AG10803 (cell line): ENCODE data around the gene VAC14.
A peak's percentile ranks its signal among the peaks of the same experiment; 100 is the strongest.

ENCODE experiments used
- DNase-seq: peaks from one replicate; pipeline ENCODE4 v3.0.0; 2010; ENCODE audit warnings: low read depth
- H3K4me3 ChIP-seq: 2 replicates; pipeline ENCODE4 v1.5.1; 2011; ENCODE audit warnings: mild to moderate bottlenecking, low read length, control low read depth
- TF ChIP-seq, protein P1 (sequence below): conservative IDR thresholded peaks from 2 replicates; pipeline ENCODE4 v1.5.1; 2011; ENCODE audit warnings: mild to moderate bottlenecking, low read length, control low read depth, inconsistent platforms

The VAC14 gene

DNA sequence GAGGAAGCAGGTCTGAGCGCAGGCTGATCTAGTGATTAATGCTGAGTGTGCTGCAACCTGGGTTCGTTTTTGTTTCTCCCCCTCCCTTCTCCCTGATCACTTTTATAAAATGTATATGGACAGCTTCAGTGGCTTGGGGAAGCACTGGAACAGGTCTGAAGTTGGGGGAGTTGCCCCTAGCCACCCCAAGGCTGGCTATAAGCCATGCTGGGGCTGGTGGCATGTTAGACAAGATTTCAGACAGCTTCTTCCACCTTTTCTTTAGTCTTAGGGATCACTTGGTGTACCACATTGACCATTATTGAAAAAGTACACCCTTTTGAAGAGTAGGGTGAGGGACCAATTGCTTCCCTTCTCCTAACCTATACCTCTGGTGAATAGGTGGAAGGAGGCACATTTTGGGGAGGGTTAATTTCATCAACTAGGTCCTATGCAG, 3.8 kb upstream of the VAC14 start:
- no peak for DNase-seq
- peak overlapping the region; percentile 32; the same call in 1 of the 2 replicates for H3K4me3 ChIP-seq
- TF ChIP-seq, protein P1, sequence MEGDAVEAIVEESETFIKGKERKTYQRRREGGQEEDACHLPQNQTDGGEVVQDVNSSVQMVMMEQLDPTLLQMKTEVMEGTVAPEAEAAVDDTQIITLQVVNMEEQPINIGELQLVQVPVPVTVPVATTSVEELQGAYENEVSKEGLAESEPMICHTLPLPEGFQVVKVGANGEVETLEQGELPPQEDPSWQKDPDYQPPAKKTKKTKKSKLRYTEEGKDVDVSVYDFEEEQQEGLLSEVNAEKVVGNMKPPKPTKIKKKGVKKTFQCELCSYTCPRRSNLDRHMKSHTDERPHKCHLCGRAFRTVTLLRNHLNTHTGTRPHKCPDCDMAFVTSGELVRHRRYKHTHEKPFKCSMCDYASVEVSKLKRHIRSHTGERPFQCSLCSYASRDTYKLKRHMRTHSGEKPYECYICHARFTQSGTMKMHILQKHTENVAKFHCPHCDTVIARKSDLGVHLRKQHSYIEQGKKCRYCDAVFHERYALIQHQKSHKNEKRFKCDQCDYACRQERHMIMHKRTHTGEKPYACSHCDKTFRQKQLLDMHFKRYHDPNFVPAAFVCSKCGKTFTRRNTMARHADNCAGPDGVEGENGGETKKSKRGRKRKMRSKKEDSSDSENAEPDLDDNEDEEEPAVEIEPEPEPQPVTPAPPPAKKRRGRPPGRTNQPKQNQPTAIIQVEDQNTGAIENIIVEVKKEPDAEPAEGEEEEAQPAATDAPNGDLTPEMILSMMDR = no peak

DNA sequence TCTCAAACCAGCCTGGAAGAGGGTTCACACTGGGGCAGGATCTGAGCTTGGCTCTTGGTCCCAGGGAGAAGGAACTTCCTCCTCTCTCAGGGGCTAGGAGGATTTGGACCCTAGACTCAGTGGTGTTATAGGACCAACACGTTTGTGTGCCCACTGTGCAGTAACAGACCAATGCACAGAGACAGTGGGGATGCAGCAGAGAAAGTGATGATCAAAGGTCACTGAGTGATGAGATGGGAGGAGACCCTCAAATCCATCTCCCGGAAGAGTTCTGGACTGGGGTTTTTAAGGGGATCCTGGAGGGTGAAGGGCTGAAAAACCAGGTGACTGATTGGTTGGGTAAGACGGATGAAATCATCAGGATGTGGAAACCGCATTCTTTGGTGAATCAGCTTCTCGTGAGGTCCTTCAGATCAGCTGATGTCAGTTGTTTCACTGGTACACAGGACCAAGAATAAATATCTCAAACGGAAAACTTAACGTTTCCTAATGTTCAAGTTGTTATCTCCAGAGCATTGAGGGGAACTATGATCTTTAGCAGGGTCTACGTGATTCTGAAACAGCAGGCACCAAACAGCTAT, 3.3 kb upstream of the VAC14 start:
- H3K4me3 ChIP-seq = peak overlapping the region; percentile 32; the same call in 1 of the 2 replicates
- TF ChIP-seq, protein P1 = no peak
- peak; percentile 90 for DNase-seq

DNA sequence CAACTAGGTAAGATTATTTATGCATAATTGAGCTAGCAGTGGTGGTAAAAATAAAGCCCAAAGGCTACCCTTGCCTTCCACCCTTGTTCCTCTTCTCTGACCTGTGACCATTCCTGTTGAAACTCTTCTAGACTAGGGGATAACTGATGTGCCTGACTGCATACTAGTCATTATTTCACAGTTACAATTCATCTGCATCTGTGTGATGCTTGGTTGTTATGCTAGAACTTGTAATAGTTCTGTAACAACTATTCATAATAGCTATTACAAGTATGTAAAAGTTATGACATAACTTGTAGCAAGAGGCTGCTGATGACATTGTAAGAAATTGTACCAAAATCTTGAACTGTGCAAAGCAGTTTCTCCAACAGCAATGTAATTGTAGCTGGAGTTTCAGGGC, 2.4 kb upstream of the VAC14 start:
- no peak overlapping the region for H3K4me3 ChIP-seq

GRCh38 chr16:70801611-70802010, 653 bp upstream of the VAC14 start:
- no peak for DNase-seq
- no peak overlapping the region for H3K4me3 ChIP-seq
- TF ChIP-seq, protein P1 = no peak

More for the DNA sequence above, 2.4 kb upstream of the VAC14 start:
- TF ChIP-seq, protein P1 = no peak
- peak; percentile 74 for DNase-seq

GRCh38 chr16:70800311-70800710, 647 bp downstream of the VAC14 start:
- TF ChIP-seq, protein P1 = no peak
- DNase-seq = no peak
- H3K4me3 ChIP-seq = peak overlapping the region; percentile 96

DNA sequence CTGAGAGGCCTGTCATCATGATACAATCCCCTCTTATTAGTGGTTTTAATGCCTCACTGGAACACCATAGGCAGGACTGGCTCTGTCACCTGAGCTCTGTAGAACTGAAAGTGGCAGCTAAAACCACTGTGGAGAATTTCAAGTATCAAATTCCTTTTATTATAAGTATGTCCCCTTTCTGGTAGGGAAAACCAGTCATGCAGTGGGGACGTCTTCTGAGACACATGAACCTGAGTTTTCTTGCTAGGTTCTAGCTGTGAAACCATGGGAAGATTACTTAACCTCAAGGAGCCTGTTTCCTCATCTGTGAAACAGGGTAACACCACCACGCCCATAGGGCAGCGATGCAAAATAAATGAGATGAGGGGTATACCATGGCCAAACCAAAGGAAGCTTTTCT, 4.7 kb downstream of the VAC14 start:
- DNase-seq = no peak
- TF ChIP-seq, protein P1 = no peak
- H3K4me3 ChIP-seq = no peak overlapping the region

DNA sequence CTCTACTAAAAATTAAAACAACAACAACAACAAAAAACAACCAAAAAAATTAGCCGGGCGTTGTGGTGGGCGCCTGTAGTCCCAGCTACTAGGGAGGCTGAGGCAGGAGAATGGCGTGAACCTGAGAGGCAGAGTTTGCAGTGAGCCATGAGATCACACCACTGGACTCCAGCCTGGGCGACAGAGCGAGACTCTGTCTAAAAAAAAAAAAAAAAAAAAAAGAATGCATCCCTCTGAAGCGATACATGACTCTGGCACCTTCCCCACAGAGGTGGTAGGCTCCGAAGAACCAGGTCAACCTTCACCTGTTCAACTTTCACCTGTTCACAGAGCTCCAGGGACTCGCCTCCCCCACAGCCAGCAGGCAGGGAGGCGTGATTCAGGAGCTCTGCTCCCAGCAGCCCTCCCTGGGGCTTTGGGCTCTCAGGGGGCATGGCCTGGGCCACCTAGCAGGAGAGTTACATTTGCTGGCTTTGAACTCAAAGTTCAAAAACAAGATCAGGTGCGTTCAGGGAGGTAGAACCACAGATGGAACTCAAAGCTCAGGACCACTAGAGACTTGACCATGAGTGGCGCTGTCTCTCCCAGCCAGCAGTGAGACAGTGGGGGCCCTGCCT, 5.6 kb downstream of the VAC14 start:
- H3K4me3 ChIP-seq = no peak overlapping the region
- TF ChIP-seq, protein P1 = no peak
- no peak for DNase-seq
